Ovary (tissue), 9 donors: ENCODE measurements around the gene FAT2. TPM values are rescaled to one million over a fixed set of nuclear protein-coding genes. Genes with fewer than 3 reads are reported as not detected.

ENCODE experiments used
- DNase-seq, 5 donors: peaks; one replicate each; pipeline ENCODE4 v3.0.0-alpha.2; 2019 to 2020
- H3K27ac ChIP-seq, 2 donors: fragments of 200-600 bp; one replicate each; pipeline versions ENCODE4 v1.5.1 to v1.8.0; 2019 to 2022
- H3K27me3 ChIP-seq: fragments of 200-600 bp; one replicate; pipeline ENCODE4 v1.8.0; 2022
- H3K36me3 ChIP-seq: fragments of 200-600 bp; sonication (generic); one replicate; pipeline ENCODE4 v1.5.1; 2019
- H3K4me1 ChIP-seq: one replicate; pipeline ENCODE4 v1.8.1; 2013; ENCODE audit warnings: mild to moderate bottlenecking, moderate library complexity; ENCODE audit not compliant: insufficient read depth
- H3K4me3 ChIP-seq: fragments of 200-600 bp; sonication (generic); one replicate; pipeline ENCODE4 v1.5.1; 2017
- H3K9me3 ChIP-seq, 2 donors: fragments of 200-600 bp in 1 of 2; sonication (generic) in 1 of 2; one replicate each; pipeline versions ENCODE4 v1.5.1 to v1.8.1; 2013 to 2019; ENCODE audit warnings: mild to moderate bottlenecking in 1 of 2, moderate library complexity in 1 of 2
- CTCF ChIP-seq, 3 donors: fragments of 450-650 bp in 2 of 3; fragments of 200-600 bp in 1 of 3; IDR thresholded peaks; one replicate each; pipeline versions ENCODE4 v1.5.1 to v1.8.0; 2016 to 2022; ENCODE audit warnings: antibody characterized with exemption in 3 of 3, mild to moderate bottlenecking in 1 of 3
- EP300 ChIP-seq: sonication (generic); formaldehyde crosslinking; IDR thresholded peaks from one replicate; pipeline ENCODE4 v1.6.1; 2017; ENCODE audit warnings: antibody characterized with exemption
- POLR2A ChIP-seq: fragments of 450-650 bp; IDR thresholded peaks from one replicate; pipeline ENCODE4 v1.6.1; 2017; ENCODE audit warnings: antibody characterized with exemption, mild to moderate bottlenecking, moderate library complexity
- WGBS, 3 donors: extraction: QIAGEN DNeasy Blood & Tissue Kit in 1 of 3; methylation state at CpG; one replicate each; pipeline versions ENCODE4 v1.1.5 to v1.1.7; 2013 to 2017; 5-methylcytosine and 5-hydroxymethylcytosine counted together
- intact Hi-C, 4 donors: fragments of 100-400 bp; cut with DNase I; formaldehyde crosslinking; loops; one replicate each; pipeline versions ENCODE4 v1.11.0 to v1.15.1; 2022 to 2023
- polyA plus RNA-seq, 2 donors: library from polyadenylated mRNA; stranded (reverse); fragments of 200-250 nt in 1 of 2; fragments of 350-450 nt in 1 of 2; fragmentation: Illumina TruSeq in 1 of 2; extraction: RNeasy Lipid Tissue Mini Kit (QIAGEN cat#74804) in 1 of 2; gene quantifications; one replicate each; pipeline ENCODE4 v1.2.3, GENCODE V29; 2013 to 2014
- total RNA-seq, 7 donors: library from RNA; depleted of rRNA in 2 of 7; stranded (reverse); fragments of >200 nt in 2 of 7; fragmentation: NEBNext Ultra II Directional in 3 of 7; extraction: Animal tissue kit (Norgen Biotek cat#: 25700) in 3 of 7; gene quantifications; one replicate each; pipeline versions ENCODE4 v1.1.0 to v1.2.4, GENCODE V29; 2016 to 2023
- donor health status: DM: no; HTN: no; CAD: no; lungs with moderate emphysema.
- donor health status: DM: no; HTN: no; CAD: no.
- donor health status: Bipolar disorder and iron deficiency.
- donor health status: DM: yes; HTN: yes; CAD: no.
- donor health status: DM: no; HTN: no; CAD: no.
- donor health status: DM: yes; HTN: yes; CAD: no.

Gene FAT2
- total and polyA plus RNA-seq, 9 donors: 0.01 to 0.74 (median 0.14) TPM; not detected in 1

GRCh38 chr5:151553695-151554094 lies 37.4 kb downstream of the FAT2 start:
- intact Hi-C loops: no loop called here
- Histone ChIP-seq H3K9me3 (no peaks in the 10 kb centered on the region), H3K4me1 (no peaks in the 10 kb centered on the region), H3K27me3 (no peaks in the 10 kb centered on the region), H3K36me3 (no peaks in the 10 kb centered on the region), H3K27ac (no peak overlapping the region), H3K4me3 (no peak overlapping the region)
- TF ChIP-seq CTCF (IDR thresholded peaks at IDR 0.05) (no peak), EP300 (no peak), POLR2A (no peak)
- 60 to 66% (median 62%) methylated on average over 5 of the region's 5 CpGs for WGBS, 3 donors
- no peak for DNase-seq

DNA sequence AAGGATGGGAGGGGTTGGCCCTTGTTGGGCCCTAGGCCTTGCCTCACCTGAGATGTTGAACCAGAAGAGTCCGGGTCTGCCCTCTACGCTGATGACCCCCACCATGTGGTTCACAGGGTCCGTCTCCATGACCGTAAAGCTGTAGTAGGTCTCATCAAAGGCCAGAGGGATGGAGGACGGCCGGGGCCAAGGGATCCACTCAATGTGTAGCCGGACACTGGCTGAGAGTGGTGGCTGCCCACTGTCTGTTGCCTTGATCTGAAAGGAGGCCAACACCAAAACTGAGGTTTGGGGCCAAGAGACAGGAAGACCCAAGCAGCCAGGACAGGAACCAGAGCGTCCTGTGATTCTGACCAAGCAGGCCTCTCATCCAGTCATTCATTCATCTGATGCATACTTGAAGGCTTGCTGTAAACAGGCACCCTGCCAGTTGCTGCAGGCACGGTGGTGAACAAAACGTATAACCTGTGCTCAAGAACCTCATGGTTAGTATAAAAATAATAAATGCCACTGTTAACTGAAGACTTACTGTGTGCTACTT lies 37.9 kb downstream of the FAT2 start:
- Histone ChIP-seq H3K4me3 (no peak overlapping the region), H3K36me3 (no peaks in the 10 kb centered on the region), H3K27me3 (no peaks in the 10 kb centered on the region), H3K27ac (no peak overlapping the region), H3K9me3 (no peaks in the 10 kb centered on the region), H3K4me1 (no peaks in the 10 kb centered on the region)
- TF ChIP-seq CTCF (IDR thresholded peaks at IDR 0.05) (no peak), POLR2A (no peak), EP300 (no peak)
- intact Hi-C loops: no loop called here
- DNase-seq: no peak
- WGBS, 3 donors: 92 to 96% (median 94%) methylated on average over 10 of the region's 10 CpGs

GRCh38 chr5:151551985-151552384 lies 39.1 kb downstream of the FAT2 start:
- Histone ChIP-seq H3K4me1 (no peaks in the 10 kb centered on the region), H3K4me3 (no peak overlapping the region), H3K27me3 (no peaks in the 10 kb centered on the region), H3K36me3 (no peaks in the 10 kb centered on the region), H3K9me3 (no peaks in the 10 kb centered on the region), H3K27ac (no peak overlapping the region)
- no peak for DNase-seq
- intact Hi-C loops: no loop called here
- TF ChIP-seq POLR2A: no peak
- TF ChIP-seq EP300: no peak
- TF ChIP-seq CTCF (IDR thresholded peaks at IDR 0.05): no peak
- 81 to 90% (median 89%) methylated on average over 3 of the region's 3 CpGs for WGBS, 3 donors

GRCh38 chr5:151550146-151550545 lies 41.0 kb downstream of the FAT2 start:
- H3K36me3 ChIP-seq: no peaks in the 10 kb centered on the region
- TF ChIP-seq CTCF (IDR thresholded peaks at IDR 0.05) (no peak), POLR2A (no peak), EP300 (no peak)
- DNase-seq: no peak
- no peaks in the 10 kb centered on the region for H3K4me1 ChIP-seq
- no peak overlapping the region for H3K4me3 ChIP-seq
- intact Hi-C loops: no loop called here
- 69 to 78% (median 73%) methylated on average over 2 of the region's 2 CpGs for WGBS, 3 donors
- no peaks in the 10 kb centered on the region for H3K27me3 ChIP-seq
- no peaks in the 10 kb centered on the region for H3K9me3 ChIP-seq
- no peak overlapping the region for H3K27ac ChIP-seq
